Fibroblast of mammary gland (primary cell): ENCODE results near the gene IMPDH1.

Experiments
- DNase-seq: peaks from one replicate; pipeline ENCODE4 v3.0.0-alpha.2; 2010; ENCODE audit warnings: low read depth
- H3K4me3 ChIP-seq: 2 replicates; pipeline ENCODE4 v1.5.1; 2011; ENCODE audit warnings: low read depth, mild to moderate bottlenecking, low read length, moderate library complexity; ENCODE audit not compliant: control insufficient read depth
- TF ChIP-seq, protein P1 (sequence below): conservative IDR thresholded peaks from 2 replicates; pipeline ENCODE4 v1.5.1; 2011; ENCODE audit warnings: low read depth, low read length, inconsistent platforms; ENCODE audit not compliant: control insufficient read depth, insufficient read depth

IMPDH1 gene

DNA sequence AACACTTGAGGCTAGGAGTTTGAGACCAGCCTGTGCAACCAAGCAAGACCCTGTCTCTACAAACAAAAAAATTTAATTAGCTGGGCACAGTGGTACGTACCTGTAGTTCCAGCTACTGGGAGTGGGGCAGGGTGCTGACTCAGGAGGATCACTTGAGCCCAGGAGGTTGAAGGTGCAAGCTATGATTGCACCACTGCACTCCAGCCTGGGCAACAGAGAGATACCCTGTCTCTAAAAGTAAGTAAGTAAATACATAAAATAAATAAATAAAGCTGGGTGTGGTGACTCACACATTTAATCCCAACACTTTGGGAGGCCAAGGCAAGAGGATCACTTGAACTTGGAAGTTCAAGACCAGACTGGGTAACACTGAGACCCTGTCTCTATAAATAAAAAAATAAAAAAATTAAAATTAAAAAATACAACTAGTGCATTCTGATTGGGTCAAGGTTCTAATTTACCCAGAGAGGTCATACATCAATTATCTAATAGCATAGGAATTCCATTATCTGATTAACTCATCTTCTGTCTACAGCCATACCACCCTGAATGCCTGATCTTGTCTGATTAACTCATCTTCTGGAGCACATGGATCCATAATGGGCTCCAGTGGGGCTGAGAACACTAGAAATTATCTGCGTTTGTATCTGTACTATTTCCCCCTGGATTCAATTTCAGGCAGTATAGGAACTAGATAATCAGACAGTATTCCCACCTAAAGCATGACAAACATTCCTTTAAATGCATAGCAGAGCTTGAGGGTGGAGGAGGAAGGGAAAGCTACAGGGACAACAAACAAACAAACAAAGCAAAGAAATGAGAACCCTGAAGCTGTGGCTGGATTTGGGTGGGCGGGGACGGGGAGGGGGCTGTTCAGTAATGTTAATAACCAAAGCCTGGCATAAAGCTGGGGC, 24.9 kb upstream of the IMPDH1 start:
- no peak for DNase-seq
- TF ChIP-seq, protein P1, sequence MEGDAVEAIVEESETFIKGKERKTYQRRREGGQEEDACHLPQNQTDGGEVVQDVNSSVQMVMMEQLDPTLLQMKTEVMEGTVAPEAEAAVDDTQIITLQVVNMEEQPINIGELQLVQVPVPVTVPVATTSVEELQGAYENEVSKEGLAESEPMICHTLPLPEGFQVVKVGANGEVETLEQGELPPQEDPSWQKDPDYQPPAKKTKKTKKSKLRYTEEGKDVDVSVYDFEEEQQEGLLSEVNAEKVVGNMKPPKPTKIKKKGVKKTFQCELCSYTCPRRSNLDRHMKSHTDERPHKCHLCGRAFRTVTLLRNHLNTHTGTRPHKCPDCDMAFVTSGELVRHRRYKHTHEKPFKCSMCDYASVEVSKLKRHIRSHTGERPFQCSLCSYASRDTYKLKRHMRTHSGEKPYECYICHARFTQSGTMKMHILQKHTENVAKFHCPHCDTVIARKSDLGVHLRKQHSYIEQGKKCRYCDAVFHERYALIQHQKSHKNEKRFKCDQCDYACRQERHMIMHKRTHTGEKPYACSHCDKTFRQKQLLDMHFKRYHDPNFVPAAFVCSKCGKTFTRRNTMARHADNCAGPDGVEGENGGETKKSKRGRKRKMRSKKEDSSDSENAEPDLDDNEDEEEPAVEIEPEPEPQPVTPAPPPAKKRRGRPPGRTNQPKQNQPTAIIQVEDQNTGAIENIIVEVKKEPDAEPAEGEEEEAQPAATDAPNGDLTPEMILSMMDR: no peak

DNA sequence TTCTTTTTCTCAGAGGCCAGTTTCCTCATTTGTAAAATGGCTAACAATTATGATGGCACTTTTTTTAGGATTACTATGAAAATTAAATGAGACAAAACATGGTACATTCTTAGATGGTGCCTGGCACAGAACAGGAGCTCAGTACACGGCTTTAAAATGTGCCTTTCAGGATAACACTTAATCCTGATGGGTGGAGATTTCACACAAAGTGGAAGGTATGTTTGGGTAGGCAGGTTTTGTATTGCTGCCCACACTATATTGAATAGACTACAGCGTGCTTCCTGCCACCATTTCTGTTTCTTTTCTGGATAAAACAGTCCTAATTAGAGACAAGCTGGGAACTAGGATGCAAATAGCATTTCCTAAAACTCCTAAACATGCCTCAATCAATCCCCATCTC, 22.0 kb upstream of the IMPDH1 start:
- TF ChIP-seq, protein P1: no peak
- DNase-seq: no peak
- no peak overlapping the region for H3K4me3 ChIP-seq

More for the DNA sequence above, 24.9 kb upstream of the IMPDH1 start:
- no peak overlapping the region for H3K4me3 ChIP-seq

DNA sequence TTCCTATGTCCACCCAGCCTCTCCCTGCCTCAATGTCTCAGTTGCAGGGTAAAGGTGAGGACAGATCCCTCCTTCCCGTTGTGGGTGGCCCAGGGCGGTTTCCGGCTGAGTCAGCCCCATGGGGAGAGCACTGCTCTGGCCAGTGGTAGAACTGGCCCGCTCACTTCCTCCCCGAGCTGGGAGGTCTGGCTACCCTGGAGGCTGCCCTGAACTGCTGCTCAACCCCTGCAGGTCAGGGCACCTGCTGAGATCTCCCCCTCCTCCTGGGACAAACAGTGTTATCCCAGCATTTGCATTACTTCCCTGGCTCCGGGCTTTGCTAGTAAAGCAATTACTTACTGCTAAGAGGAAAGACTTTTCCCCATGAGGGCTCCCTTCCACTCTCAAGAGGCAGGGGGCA, 21.4 kb upstream of the IMPDH1 start:
- peak; percentile 59 for DNase-seq
- no peak overlapping the region for H3K4me3 ChIP-seq
- TF ChIP-seq, protein P1: no peak

DNA sequence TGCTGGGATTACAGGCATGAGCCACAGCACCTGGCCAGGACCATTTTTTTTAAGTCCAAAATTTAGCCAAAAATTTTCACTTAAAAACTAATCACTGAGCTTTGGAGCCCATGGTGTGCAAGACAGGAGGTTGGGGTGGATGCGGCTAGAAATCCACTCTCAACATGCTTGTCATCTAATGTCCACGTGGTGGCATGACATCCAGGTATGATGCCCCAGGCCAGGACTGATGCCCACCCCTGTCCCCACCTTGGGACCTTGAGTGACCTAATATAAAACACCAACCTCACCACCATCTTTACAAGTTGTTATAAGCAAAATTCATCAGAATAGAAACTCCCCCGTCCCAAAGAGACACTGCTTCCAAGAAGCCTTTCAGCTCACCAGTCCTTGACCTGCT, 20.4 kb upstream of the IMPDH1 start:
- TF ChIP-seq, protein P1: no peak
- no peak overlapping the region for H3K4me3 ChIP-seq
- DNase-seq: no peak

DNA sequence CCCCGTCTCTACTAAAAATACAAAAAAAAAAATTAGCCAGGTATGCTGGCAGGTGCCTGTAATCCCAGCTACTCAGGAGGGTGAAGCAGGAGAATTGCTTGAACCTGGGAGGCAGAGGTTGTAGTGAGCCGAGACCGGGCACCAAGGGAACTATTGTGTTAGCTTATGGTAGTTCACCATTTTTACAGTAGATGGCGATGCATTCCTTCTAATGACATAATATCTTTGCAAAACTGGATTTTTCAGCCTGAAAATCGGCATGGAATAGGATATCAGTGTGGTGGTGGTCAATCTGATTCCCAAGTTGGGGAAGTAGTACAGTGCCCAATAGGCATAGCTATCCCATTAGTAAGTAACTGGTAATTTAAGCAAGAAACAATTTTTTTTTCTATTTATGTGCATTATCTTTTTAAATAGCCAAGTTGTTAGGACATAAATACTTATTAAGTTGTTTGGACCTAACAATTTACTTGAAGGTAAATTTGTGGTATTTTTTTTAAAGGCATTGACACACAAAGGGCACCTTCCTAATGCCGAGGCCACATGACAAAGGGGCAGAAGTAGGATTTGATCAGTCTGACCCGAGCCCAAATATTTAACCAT, 17.6 kb upstream of the IMPDH1 start:
- TF ChIP-seq, protein P1: peak; percentile 70
- no peak overlapping the region for H3K4me3 ChIP-seq
- peak; percentile 69 for DNase-seq

DNA sequence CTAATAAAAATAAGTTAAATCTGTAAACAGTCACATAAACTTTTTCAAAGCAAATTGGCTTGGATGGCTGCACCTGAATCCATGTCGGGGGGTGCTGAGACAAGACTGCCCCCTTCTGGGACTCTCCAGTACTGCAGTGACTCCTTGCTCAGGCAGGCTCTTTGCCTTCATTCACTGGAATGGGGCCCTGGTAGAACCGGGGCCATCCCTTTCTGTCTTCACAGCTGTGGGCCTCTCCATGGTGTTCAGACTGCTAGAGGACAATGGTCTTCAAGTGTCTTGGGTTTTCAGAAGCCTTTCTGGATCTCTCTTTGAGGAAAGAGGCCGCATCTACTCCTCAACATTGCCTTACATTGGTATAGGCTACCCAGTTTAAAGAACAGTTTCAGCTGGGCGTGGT, 16.1 kb upstream of the IMPDH1 start:
- TF ChIP-seq, protein P1: peak; percentile 96
- no peak overlapping the region for H3K4me3 ChIP-seq
- DNase-seq: peak; percentile 65
